GM23338 (cell line): ENCODE results near the gene NRG3. TPM values are rescaled to one million over a fixed set of nuclear protein-coding genes. Genes with fewer than 3 reads are reported as not detected.

Source experiments
- ATAC-seq: fragments of 200-7000 bp; cut with Tn5 transposase; 3 replicates; pipeline ENCODE4 v1.9.1; 2020
- DNase-seq: peaks from one replicate; pipeline ENCODE4 v3.0.0-alpha.2; 2015; ENCODE audit warnings: low spot score
- H2AFZ ChIP-seq: fragments of 200-600 bp; sonication (generic); 2 replicates; pipeline ENCODE4 v1.8.0; 2016; ENCODE audit warnings: antibody characterized with exemption, mild to moderate bottlenecking, moderate library complexity
- H3F3A ChIP-seq: fragments of 200-600 bp; sonication (generic); replicated peaks from 2 replicates; pipeline ENCODE4 v1.8.0; 2017; ENCODE audit warnings: antibody characterized with exemption, mixed run types, low read depth
- H3K27ac ChIP-seq: fragments of 200-600 bp; sonication (generic); 2 replicates; pipeline ENCODE4 v1.6.1; 2016; ENCODE audit warnings: low read depth
- H3K27me3 ChIP-seq: fragments of 200-600 bp; sonication (generic); 2 replicates; pipeline ENCODE4 v1.8.0; 2016; ENCODE audit warnings: mild to moderate bottlenecking, mixed run types, moderate library complexity; ENCODE audit not compliant: insufficient read depth
- H3K36me3 ChIP-seq: fragments of 200-600 bp; sonication (generic); 2 replicates; pipeline ENCODE4 v1.8.0; 2016; ENCODE audit warnings: mild to moderate bottlenecking; ENCODE audit not compliant: insufficient read depth
- H3K4me1 ChIP-seq: fragments of 200-600 bp; sonication (generic); 2 replicates; pipeline ENCODE4 v1.8.0; 2016; ENCODE audit warnings: mild to moderate bottlenecking, moderate library complexity; ENCODE audit not compliant: insufficient read depth
- H3K4me2 ChIP-seq: fragments of 200-600 bp; sonication (generic); 2 replicates; pipeline ENCODE4 v1.7.1; 2017; ENCODE audit warnings: mixed run types
- H3K4me3 ChIP-seq: fragments of 200-600 bp; sonication (generic); 2 replicates; pipeline ENCODE4 v1.6.1; 2016; ENCODE audit warnings: mixed run types
- H3K79me2 ChIP-seq: fragments of 200-600 bp; sonication (generic); replicated peaks from 2 replicates; pipeline ENCODE4 v1.8.0; 2017; ENCODE audit warnings: mild to moderate bottlenecking; ENCODE audit not compliant: insufficient read depth
- H3K9me2 ChIP-seq: fragments of 200-600 bp; sonication (generic); 2 replicates; pipeline ENCODE4 v1.8.0; 2017; ENCODE audit not compliant: insufficient read depth
- H4K20me1 ChIP-seq: fragments of 200-600 bp; sonication (generic); replicated peaks from 2 replicates; pipeline ENCODE4 v1.8.0; 2017; ENCODE audit warnings: mild to moderate bottlenecking; ENCODE audit not compliant: insufficient read depth
- H3K27ac Mint-ChIP-seq: 2 replicates; pipeline ENCODE4 v1.8.0; 2020; ENCODE audit warnings: inconsistent platforms, mild to moderate bottlenecking, moderate library complexity, mixed read lengths
- H3K27me3 Mint-ChIP-seq: 3 replicates; pipeline ENCODE4 v1.8.0; 2022; ENCODE audit warnings: low read depth, mild to moderate bottlenecking, moderate library complexity, mixed read lengths, inconsistent platforms; ENCODE audit not compliant: insufficient read depth, poor library complexity
- H3K36me3 Mint-ChIP-seq: 3 replicates; pipeline ENCODE4 v1.8.0; 2021; ENCODE audit warnings: low read depth, mild to moderate bottlenecking, inconsistent platforms, moderate library complexity, mixed read lengths
- H3K4me1 Mint-ChIP-seq: 3 replicates; pipeline ENCODE4 v1.8.0; 2020; ENCODE audit warnings: mild to moderate bottlenecking, inconsistent platforms, mixed read lengths
- H3K4me3 Mint-ChIP-seq: 3 replicates; pipeline ENCODE4 v1.8.0; 2021; ENCODE audit warnings: moderate library complexity, mild to moderate bottlenecking, inconsistent platforms, mixed read lengths
- H3K9me3 Mint-ChIP-seq: 3 replicates; pipeline ENCODE4 v1.8.0; 2020; ENCODE audit warnings: moderate library complexity, mild to moderate bottlenecking, inconsistent platforms, mixed read lengths
- CREB1 ChIP-seq: fragments of 250-450 bp; sonication (Bioruptor Pico); IDR thresholded peaks from 2 replicates; pipeline ENCODE4 v1.5.0; 2020; ENCODE audit warnings: low read depth, mild to moderate bottlenecking, moderate library complexity
- ETS1 ChIP-seq: IDR thresholded peaks from 2 replicates; pipeline ENCODE4 v1.6.1; 2016; ENCODE audit warnings: antibody characterized with exemption
- EZH2 ChIP-seq: fragments of 200-600 bp; sonication (generic); IDR thresholded peaks from one replicate; pipeline ENCODE4 v1.8.0; 2017; ENCODE audit warnings: antibody characterized with exemption, mild to moderate bottlenecking, low read depth; ENCODE audit not compliant: unreplicated experiment
- EZH2phosphoT487 ChIP-seq: fragments of 200-600 bp; sonication (generic); IDR thresholded peaks from one replicate; pipeline ENCODE4 v1.8.1; 2018; ENCODE audit warnings: antibody characterized with exemption; ENCODE audit not compliant: unreplicated experiment
- JUNB ChIP-seq: IDR thresholded peaks from one replicate; pipeline ENCODE4 v1.6.1; 2016; ENCODE audit warnings: antibody characterized with exemption; ENCODE audit not compliant: unreplicated experiment
- NANOG ChIP-seq: IDR thresholded peaks from 2 replicates; pipeline ENCODE4 v1.6.1; 2016; ENCODE audit warnings: antibody characterized with exemption, borderline replicate concordance
- POLR2AphosphoS5 ChIP-seq: IDR thresholded peaks from 2 replicates; pipeline ENCODE4 v1.6.1; 2016; ENCODE audit warnings: antibody characterized with exemption, low read depth
- REST ChIP-seq: IDR thresholded peaks from one replicate; pipeline ENCODE4 v1.6.1; 2018; ENCODE audit warnings: antibody characterized with exemption; ENCODE audit not compliant: unreplicated experiment
- STAT1 ChIP-seq: IDR thresholded peaks from one replicate; pipeline ENCODE4 v1.6.1; 2016; ENCODE audit warnings: antibody characterized with exemption; ENCODE audit not compliant: unreplicated experiment
- ZNF114 ChIP-seq: fragments of 250-450 bp; sonication (Bioruptor Pico); IDR thresholded peaks from 2 replicates; pipeline ENCODE4 v1.5.0; 2020; ENCODE audit warnings: mild to moderate bottlenecking, moderate library complexity
- ZNF331 ChIP-seq: fragments of 250-450 bp; sonication (Bioruptor Pico); IDR thresholded peaks from 2 replicates; pipeline ENCODE4 v1.5.0; 2020; ENCODE audit warnings: low read depth, mild to moderate bottlenecking, moderate library complexity
- polyA plus RNA-seq: library from polyadenylated mRNA; unstranded; fragments of >200 nt; fragmentation: Nextera tagmentation; extraction: Ambion mirVana; gene quantifications from 2 replicates; pipeline ENCODE4 v1.2.1, GENCODE V29; 2016
- total RNA-seq: library from RNA; depleted of rRNA; stranded (reverse); fragments of >200 nt; shearing (Covaris generic); gene quantifications from 2 replicates; pipeline ENCODE4 v1.2.3, GENCODE V29; 2014
- TF ChIP-seq, protein P1 (sequence below), 2 experiments: fragments of 200-600 bp in 1 of 2; sonication (generic) in 1 of 2; conservative IDR thresholded peaks; 2 replicates each; pipeline versions ENCODE4 v1.5.1 to v1.6.1; 2016 to 2017; ENCODE audit warnings: antibody characterized with exemption in 2 of 2, low read depth in 2 of 2, mild to moderate bottlenecking in 2 of 2, moderate library complexity in 1 of 2

The NRG3 gene
- total and polyA plus RNA-seq, 2 experiments from 2014 or later: 1.9 to 3.9 TPM

GRCh38 chr10:82801289-82801688, 926.3 kb downstream of the NRG3 start (continued):
- TF ChIP-seq, protein P1, sequence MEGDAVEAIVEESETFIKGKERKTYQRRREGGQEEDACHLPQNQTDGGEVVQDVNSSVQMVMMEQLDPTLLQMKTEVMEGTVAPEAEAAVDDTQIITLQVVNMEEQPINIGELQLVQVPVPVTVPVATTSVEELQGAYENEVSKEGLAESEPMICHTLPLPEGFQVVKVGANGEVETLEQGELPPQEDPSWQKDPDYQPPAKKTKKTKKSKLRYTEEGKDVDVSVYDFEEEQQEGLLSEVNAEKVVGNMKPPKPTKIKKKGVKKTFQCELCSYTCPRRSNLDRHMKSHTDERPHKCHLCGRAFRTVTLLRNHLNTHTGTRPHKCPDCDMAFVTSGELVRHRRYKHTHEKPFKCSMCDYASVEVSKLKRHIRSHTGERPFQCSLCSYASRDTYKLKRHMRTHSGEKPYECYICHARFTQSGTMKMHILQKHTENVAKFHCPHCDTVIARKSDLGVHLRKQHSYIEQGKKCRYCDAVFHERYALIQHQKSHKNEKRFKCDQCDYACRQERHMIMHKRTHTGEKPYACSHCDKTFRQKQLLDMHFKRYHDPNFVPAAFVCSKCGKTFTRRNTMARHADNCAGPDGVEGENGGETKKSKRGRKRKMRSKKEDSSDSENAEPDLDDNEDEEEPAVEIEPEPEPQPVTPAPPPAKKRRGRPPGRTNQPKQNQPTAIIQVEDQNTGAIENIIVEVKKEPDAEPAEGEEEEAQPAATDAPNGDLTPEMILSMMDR (conservative IDR thresholded peaks at IDR 0.05; ENCODE audit: low read depth in 2 of 2): no peak
- TF ChIP-seq JUNB: no peak
- TF ChIP-seq ZNF114 (CRISPR knock-in tag): no peak
- TF ChIP-seq POLR2AphosphoS5: no peak

DNA sequence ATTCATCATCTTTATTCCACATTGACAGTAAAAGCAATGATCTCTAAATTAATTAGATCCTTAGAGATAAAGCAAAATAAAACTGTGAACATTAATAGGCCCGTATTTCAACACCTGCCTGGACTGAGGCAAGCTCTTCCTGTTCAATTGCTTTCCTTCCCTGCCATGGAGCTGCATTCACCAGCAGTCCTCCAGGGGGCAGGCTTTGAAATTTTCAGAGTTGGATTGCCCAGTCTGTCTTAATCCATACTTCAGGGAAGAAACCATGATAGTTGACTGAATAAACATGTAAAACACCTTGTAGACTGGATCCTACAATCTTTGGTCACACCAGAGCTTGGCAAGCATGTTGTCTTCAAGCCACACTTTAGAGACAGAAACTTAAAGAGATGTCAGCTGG, 936.6 kb downstream of the NRG3 start:
- DNase-seq (peak; percentile 65), ATAC-seq (peak; percentile 87)
- no peak overlapping the region for H3K27ac ChIP-seq
- H4K20me1 ChIP-seq: no peaks in the 10 kb centered on the region
- H3K4me2 ChIP-seq: no peak overlapping the region
- H3F3A ChIP-seq: no peaks in the 10 kb centered on the region
- TF ChIP-seq, protein P1 (conservative IDR thresholded peaks at IDR 0.05; ENCODE audit: low read depth in 2 of 2): peak; percentile 75 to 78
- TF ChIP-seq EZH2phosphoT487: no peak
- Mint-ChIP-seq H3K4me1 (no peaks in the 10 kb centered on the region), H3K36me3 (no peaks in the 10 kb centered on the region), H3K27ac (no peak overlapping the region), H3K9me3 (peaks cover 8% of the 10 kb centered on the region; the same call in 2 of the 3 replicates), H3K4me3 (no peak overlapping the region), H3K27me3 (no peaks in the 10 kb centered on the region)
- no peaks in the 10 kb centered on the region for H3K36me3 ChIP-seq
- H3K27me3 ChIP-seq: no peaks in the 10 kb centered on the region
- H3K79me2 ChIP-seq: no peaks in the 10 kb centered on the region
- H3K4me3 ChIP-seq: no peak overlapping the region
- no peaks in the 10 kb centered on the region for H3K9me2 ChIP-seq
- no peak overlapping the region for H2AFZ ChIP-seq
- H3K4me1 ChIP-seq: no peaks in the 10 kb centered on the region

- H3K27ac Mint-ChIP-seq: no peak overlapping the region
- H3K4me1 ChIP-seq: no peaks in the 10 kb centered on the region
- no peaks in the 10 kb centered on the region for H3K9me2 ChIP-seq
- H3K4me3 ChIP-seq: no peak overlapping the region
- no peaks in the 10 kb centered on the region for H3F3A ChIP-seq
- H4K20me1 ChIP-seq: no peaks in the 10 kb centered on the region
- H3K4me3 Mint-ChIP-seq: no peak overlapping the region
- no peaks in the 10 kb centered on the region for H3K27me3 ChIP-seq
- no peaks in the 10 kb centered on the region for H3K36me3 ChIP-seq
- no peak overlapping the region for H2AFZ ChIP-seq
- H3K4me1 Mint-ChIP-seq: no peaks in the 10 kb centered on the region; the same call in 2 of the 3 replicates
- ATAC-seq (no peak), DNase-seq (no peak)
- no peak overlapping the region for H3K27ac ChIP-seq
- no peaks in the 10 kb centered on the region for H3K79me2 ChIP-seq
- H3K27me3 Mint-ChIP-seq: no peaks in the 10 kb centered on the region
- H3K9me3 Mint-ChIP-seq: peaks cover 8% of the 10 kb centered on the region; the same call in 2 of the 3 replicates
- no peak overlapping the region for H3K4me2 ChIP-seq
- peaks cover 2% of the 10 kb centered on the region; the same call in 2 of the 3 replicates for H3K36me3 Mint-ChIP-seq
- TF ChIP-seq EZH2phosphoT487 (no peak), STAT1 (no peak), JUNB (no peak), ETS1 (no peak), CREB1 (CRISPR knock-in tag) (no peak), ZNF331 (CRISPR knock-in tag) (no peak), ZNF114 (CRISPR knock-in tag) (no peak), POLR2AphosphoS5 (no peak), NANOG (no peak), EZH2 (no peak), REST (no peak)
These were observed 938.9 kb downstream of the NRG3 start for GRCh38 chr10:82813856-82814255.
